Loucy (cell line): Measurements from ENCODE around the gene NBAS.

ENCODE experiments used
- CTCF ChIP-seq: fragments of 200-600 bp; sonication (generic); conservative IDR thresholded peaks from 2 replicates; pipeline ENCODE4 v1.5.1; 2014; ENCODE audit warnings: mild to moderate bottlenecking, antibody characterized with exemption, low read length
- EZH2phosphoT487 ChIP-seq: fragments of 200-600 bp; IDR thresholded peaks from 2 replicates; pipeline ENCODE4 v1.6.1; 2018; ENCODE audit warnings: antibody characterized with exemption, mild to moderate bottlenecking, moderate library complexity, borderline replicate concordance

- TF ChIP-seq CTCF, result no peak
- no peak for TF ChIP-seq EZH2phosphoT487
These were observed 259.0 kb downstream of the NBAS start for GRCh38 chr2:15302154-15302553.
